RWPE1 (cell line): ENCODE measurements around the gene LGI4.

Experiments used
- CTCF ChIA-PET: fragments of 350-600 bp; sonication (Branson Sonifier 250); formaldehyde crosslinking; extraction: SDS; loops from one replicate; lab custom pipeline; 2021; lab: Yijun Ruan, JAX
- POLR2A ChIA-PET: fragments of 400-600 bp; formaldehyde crosslinking; extraction: SDS; loops from one replicate; lab custom pipeline; 2020; ENCODE audit warnings: antibody characterized with exemption; ENCODE audit not compliant: low non-redundant PET; lab: Yijun Ruan, JAX
- DNase-seq: peaks from one replicate; pipeline ENCODE4 v3.0.0; 2012; ENCODE audit warnings: low spot score
- H3K27ac ChIP-seq: fragments of 450-650 bp; 2 replicates; pipeline ENCODE4 v1.5.1; 2017
- TF ChIP-seq, protein P1 (sequence below): fragments of 450-650 bp; conservative IDR thresholded peaks from 2 replicates; pipeline ENCODE4 v1.5.1; 2017; ENCODE audit warnings: low read depth, mild to moderate bottlenecking

The LGI4 gene

DNA sequence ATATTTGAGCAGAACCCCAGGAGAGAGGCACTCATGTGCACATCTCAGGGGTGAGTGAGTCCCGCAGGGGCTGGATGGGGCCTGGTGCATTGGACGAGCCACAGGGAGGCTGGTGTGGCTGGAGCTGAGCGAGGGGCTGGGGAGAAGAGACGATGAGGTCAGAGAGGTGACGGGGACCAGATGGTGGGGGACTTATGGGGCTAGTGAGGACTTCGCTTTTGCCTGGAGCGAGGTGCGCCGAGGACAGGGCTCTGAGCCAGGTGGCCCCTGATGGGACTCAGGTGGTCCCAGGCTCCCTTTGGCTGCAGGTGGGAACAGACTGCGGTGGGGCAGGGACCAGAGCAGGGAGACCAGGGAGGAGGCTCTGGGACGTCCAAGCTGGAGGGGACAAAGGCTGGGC, 26.1 kb downstream of the LGI4 start:
- DNase-seq: no peak
- TF ChIP-seq, protein P1, sequence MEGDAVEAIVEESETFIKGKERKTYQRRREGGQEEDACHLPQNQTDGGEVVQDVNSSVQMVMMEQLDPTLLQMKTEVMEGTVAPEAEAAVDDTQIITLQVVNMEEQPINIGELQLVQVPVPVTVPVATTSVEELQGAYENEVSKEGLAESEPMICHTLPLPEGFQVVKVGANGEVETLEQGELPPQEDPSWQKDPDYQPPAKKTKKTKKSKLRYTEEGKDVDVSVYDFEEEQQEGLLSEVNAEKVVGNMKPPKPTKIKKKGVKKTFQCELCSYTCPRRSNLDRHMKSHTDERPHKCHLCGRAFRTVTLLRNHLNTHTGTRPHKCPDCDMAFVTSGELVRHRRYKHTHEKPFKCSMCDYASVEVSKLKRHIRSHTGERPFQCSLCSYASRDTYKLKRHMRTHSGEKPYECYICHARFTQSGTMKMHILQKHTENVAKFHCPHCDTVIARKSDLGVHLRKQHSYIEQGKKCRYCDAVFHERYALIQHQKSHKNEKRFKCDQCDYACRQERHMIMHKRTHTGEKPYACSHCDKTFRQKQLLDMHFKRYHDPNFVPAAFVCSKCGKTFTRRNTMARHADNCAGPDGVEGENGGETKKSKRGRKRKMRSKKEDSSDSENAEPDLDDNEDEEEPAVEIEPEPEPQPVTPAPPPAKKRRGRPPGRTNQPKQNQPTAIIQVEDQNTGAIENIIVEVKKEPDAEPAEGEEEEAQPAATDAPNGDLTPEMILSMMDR: no peak
- CTCF ChIA-PET: interaction anchor here (0.6 kb wide), 1 partner anchor 19 kb away, joined by 3 read pairs; no protein-coding TSS in a partner anchor
- H3K27ac ChIP-seq: peak overlapping the region; percentile 86
- POLR2A ChIA-PET: no interaction called here

DNA sequence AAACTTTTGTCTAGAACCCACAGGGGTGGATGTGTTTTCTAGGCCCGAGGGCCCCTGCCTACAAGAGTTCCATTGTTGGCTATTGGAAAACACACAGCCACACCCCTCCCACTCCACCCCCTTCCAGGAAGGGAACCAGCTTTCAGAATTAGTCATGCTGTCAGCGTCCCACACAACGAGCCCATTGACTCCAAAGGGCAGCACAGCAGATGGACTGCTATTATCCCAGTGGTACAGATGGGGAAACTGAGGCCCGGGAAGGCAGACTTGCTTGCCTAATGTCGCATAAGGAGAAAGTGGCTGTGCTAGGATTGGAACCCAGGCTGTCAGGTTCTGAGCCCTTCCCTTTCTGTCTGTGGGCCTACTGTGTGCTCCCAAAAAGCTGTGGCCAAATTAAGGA, 27.3 kb downstream of the LGI4 start:
- peak; percentile 79 for DNase-seq
- H3K27ac ChIP-seq: peak overlapping the region; percentile 86
- POLR2A ChIA-PET: no interaction called here
- CTCF ChIA-PET: no interaction called here
- TF ChIP-seq, protein P1: no peak

DNA sequence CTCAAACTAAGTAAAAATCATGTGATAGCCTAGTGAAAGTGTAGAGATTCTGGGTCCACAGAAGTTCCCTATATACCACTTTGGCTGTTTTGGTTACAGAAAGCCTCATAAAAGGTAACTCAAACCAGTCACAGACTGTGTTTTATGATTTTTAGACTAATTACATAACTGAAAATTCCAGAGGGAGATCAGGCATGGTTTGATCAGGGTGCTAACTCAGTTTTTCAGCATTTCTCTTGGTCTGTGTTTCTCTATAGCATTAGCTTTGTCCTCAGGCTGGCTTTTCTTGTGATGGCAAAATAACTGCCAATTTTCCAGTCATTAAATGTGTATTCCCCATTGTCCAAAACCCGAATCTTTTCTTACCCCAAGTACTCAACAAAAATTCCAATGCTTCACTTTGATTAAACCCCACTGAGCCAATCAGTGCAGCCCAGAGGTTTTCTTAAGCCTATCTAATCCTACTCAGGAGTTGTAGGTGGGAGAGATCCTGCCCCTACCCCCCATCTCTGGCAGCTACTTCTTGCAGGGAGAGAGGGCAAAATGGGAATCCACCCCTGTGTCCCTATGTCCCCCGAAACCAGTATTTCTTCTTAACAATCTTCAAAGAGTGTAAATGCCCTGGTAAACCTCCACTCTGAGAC, 27.8 kb downstream of the LGI4 start:
- ChIA-PET POLR2A (no interaction called here), CTCF (no interaction called here)
- TF ChIP-seq, protein P1: no peak
- no peak for DNase-seq
- H3K27ac ChIP-seq: peak overlapping the region; percentile 86

DNA sequence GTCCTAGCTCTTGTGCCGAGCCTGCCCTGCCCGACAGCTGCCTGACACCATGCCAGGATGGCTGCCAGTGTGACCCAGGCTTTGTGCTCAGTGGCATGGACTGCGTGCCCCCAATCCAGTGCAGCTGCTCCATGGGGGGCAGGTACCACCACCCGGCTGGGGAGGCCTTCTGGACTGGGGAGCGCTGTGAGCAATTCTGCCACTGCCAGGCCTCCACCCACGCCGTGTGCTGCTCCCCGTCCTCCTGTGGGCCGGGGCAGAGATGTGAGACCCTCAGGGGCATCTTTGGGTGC, 28.6 kb downstream of the LGI4 start:
- DNase-seq: no peak
- H3K27ac ChIP-seq: peak overlapping the region; percentile 41
- CTCF ChIA-PET: no interaction called here
- POLR2A ChIA-PET: no interaction called here
- TF ChIP-seq, protein P1: no peak

DNA sequence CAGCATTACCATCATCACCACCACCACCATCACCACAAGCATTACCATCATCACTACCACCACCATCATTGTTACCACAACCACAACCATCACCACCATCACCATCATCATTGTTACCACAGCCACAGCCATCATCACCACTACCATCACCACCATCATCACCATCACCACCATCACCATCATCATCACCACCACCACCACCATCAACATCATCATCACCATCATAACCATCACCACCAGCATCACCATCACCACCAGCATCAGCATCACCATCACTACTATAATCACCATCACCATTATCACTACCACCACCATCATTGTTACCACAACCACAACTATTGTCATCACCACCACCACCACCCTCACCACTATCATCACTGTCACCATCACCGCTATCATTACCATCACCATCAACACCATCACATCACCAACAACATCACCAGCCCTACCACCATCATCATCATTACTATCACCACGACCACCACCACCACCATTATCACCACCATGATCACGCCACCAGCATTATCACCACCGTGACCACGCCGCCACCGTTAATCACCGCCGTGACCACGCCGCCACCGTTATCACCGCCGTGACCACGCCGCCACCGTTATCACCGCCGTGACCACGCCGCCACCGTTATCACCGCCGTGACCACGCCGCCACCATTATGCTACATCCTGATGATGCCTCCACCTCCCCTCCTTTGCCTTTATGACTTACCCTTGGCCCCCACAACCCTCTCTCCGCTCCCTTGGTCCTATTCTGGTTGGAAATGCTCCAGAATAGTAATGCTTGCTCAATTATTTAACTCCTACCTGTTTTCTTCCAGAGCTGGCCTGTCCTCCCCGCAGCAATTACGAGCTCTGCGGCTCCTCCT, 29.2 kb downstream of the LGI4 start:
- TF ChIP-seq, protein P1: no peak
- DNase-seq: no peak
- ChIA-PET CTCF (no interaction called here), POLR2A (no interaction called here)
- H3K27ac ChIP-seq: peak overlapping the region; percentile 41

DNA sequence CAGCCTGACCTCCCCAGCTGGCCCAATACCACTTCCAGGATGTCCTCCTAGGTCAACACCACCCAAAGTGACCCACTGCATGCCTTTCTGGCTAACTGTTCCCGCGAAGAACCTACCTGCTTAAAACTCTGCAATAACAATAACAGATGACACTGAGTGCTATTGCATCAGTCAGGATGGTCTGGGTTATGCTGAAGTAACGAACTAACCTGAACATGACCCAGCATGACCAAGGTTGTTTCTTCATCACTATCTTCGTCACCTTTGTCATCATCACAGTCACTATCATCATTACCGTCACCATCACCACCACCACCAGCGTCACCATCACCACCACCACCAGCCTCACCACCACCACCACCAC, 29.8 kb downstream of the LGI4 start:
- TF ChIP-seq, protein P1: no peak
- DNase-seq: no peak
- no peak overlapping the region; the same call in 1 of the 2 replicates for H3K27ac ChIP-seq
- POLR2A ChIA-PET: no interaction called here
- CTCF ChIA-PET: no interaction called here
